ENCODE measurements around the gene TMEM129. TPM values are rescaled to one million over a fixed set of nuclear protein-coding genes. Genes with fewer than 3 reads are reported as not detected.
A peak's percentile ranks its signal among the peaks of the same experiment; 100 is the strongest.

Gene TMEM129
- total and polyA plus RNA-seq, 10 of the 15 experiments (the other 5 are each of a cell fraction or from before 2014, with no cell fraction given), result 0.19 to 24.9 (median 13.2) TPM

DNA sequence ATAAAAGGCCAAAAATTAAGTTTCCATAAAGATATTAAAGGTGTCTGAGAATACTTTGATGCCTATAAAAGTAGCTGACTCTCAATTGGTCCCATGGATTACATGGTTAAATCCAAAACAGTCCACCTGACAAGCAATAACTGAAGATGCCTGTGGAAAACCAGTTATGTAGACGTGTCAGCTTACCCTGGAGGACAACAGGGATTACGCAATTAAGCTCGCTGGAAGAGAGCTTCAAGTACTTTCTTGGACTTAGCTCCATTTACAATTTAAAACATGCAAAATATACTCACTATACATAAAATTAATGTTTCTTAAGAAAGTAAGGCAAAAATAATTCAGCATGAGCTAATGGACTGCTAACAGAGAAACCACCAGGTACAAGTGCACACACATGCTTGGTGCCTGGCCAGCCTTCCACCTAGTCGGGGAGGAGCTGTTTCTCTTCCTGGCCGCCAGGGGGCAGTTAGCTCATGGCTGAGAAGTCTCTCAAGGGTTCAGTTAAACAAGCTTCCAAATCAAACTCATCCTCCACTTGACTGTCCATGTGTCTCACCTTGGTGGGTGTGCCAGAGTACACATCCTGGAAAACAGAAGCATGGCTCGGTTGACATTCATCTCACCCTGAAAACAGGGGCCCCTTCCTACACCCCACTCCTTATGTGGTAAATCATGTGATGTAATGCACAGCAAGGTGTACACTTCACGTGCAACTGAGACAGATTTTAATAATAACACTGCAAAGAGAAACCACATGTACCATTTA is 27.8 kb downstream of the TMEM129 start (continued):
- TF ChIP-seq, protein P1, sequence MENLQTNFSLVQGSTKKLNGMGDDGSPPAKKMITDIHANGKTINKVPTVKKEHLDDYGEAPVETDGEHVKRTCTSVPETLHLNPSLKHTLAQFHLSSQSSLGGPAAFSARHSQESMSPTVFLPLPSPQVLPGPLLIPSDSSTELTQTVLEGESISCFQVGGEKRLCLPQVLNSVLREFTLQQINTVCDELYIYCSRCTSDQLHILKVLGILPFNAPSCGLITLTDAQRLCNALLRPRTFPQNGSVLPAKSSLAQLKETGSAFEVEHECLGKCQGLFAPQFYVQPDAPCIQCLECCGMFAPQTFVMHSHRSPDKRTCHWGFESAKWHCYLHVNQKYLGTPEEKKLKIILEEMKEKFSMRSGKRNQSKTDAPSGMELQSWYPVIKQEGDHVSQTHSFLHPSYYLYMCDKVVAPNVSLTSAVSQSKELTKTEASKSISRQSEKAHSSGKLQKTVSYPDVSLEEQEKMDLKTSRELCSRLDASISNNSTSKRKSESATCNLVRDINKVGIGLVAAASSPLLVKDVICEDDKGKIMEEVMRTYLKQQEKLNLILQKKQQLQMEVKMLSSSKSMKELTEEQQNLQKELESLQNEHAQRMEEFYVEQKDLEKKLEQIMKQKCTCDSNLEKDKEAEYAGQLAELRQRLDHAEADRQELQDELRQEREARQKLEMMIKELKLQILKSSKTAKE (IDR thresholded peaks at IDR 0.05; ENCODE audit: low read depth, poor library complexity, severe bottlenecking), result no peak
- TF ChIP-seq CEBPB (IDR thresholded peaks at IDR 0.05; ENCODE audit: borderline replicate concordance in 1 of 2, low read depth in 2 of 2, low read length in 2 of 2) (no peak), IKZF1 (conservative IDR thresholded peaks at IDR 0.05) (0 out of 2 replicates have a peak, but pooled peaks have one; percentile 15), CBX5 (IDR thresholded peaks at IDR 0.05; ENCODE audit: low read depth) (peak; percentile 17; the same call in 1 of the 2 replicates), SIX5 (IDR thresholded peaks at IDR 0.05; ENCODE audit: low read depth, low read length, severe bottlenecking) (no peak), ZBED1 (IDR thresholded peaks at IDR 0.05; ENCODE audit: borderline replicate concordance) (no peak), ZZZ3 (IDR thresholded peaks at IDR 0.05; ENCODE audit: control insufficient read depth, insufficient read length, low read depth) (no peak), RAD21 (IDR thresholded peaks at IDR 0.05; ENCODE audit: insufficient read depth, low read depth, low read length) (peak; percentile 69), DPF2 (IDR thresholded peaks at IDR 0.05) (no peak), GATAD2B (conservative IDR thresholded peaks at IDR 0.05; ENCODE audit: low read depth) (no peak)
- TF ChIP-seq, protein P2, sequence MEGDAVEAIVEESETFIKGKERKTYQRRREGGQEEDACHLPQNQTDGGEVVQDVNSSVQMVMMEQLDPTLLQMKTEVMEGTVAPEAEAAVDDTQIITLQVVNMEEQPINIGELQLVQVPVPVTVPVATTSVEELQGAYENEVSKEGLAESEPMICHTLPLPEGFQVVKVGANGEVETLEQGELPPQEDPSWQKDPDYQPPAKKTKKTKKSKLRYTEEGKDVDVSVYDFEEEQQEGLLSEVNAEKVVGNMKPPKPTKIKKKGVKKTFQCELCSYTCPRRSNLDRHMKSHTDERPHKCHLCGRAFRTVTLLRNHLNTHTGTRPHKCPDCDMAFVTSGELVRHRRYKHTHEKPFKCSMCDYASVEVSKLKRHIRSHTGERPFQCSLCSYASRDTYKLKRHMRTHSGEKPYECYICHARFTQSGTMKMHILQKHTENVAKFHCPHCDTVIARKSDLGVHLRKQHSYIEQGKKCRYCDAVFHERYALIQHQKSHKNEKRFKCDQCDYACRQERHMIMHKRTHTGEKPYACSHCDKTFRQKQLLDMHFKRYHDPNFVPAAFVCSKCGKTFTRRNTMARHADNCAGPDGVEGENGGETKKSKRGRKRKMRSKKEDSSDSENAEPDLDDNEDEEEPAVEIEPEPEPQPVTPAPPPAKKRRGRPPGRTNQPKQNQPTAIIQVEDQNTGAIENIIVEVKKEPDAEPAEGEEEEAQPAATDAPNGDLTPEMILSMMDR (IDR thresholded peaks at IDR 0.05 in 2 of 3, conservative IDR thresholded peaks at IDR 0.05 in 1 of 3; ENCODE audit: control insufficient read depth in 2 of 3, extremely low read depth in 1 of 3, insufficient read depth in 1 of 3, low read depth in 3 of 3, low read length in 3 of 3), result peak; percentile 91 to 97 (median 97); a peak in 5 of 6 replicates
- TF ChIP-seq, protein P3, sequence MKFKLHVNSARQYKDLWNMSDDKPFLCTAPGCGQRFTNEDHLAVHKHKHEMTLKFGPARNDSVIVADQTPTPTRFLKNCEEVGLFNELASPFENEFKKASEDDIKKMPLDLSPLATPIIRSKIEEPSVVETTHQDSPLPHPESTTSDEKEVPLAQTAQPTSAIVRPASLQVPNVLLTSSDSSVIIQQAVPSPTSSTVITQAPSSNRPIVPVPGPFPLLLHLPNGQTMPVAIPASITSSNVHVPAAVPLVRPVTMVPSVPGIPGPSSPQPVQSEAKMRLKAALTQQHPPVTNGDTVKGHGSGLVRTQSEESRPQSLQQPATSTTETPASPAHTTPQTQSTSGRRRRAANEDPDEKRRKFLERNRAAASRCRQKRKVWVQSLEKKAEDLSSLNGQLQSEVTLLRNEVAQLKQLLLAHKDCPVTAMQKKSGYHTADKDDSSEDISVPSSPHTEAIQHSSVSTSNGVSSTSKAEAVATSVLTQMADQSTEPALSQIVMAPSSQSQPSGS (IDR thresholded peaks at IDR 0.05; ENCODE audit: low read length), result peak; percentile 61; the same call in 1 of the 2 replicates
- TF ChIP-seq, protein P4, sequence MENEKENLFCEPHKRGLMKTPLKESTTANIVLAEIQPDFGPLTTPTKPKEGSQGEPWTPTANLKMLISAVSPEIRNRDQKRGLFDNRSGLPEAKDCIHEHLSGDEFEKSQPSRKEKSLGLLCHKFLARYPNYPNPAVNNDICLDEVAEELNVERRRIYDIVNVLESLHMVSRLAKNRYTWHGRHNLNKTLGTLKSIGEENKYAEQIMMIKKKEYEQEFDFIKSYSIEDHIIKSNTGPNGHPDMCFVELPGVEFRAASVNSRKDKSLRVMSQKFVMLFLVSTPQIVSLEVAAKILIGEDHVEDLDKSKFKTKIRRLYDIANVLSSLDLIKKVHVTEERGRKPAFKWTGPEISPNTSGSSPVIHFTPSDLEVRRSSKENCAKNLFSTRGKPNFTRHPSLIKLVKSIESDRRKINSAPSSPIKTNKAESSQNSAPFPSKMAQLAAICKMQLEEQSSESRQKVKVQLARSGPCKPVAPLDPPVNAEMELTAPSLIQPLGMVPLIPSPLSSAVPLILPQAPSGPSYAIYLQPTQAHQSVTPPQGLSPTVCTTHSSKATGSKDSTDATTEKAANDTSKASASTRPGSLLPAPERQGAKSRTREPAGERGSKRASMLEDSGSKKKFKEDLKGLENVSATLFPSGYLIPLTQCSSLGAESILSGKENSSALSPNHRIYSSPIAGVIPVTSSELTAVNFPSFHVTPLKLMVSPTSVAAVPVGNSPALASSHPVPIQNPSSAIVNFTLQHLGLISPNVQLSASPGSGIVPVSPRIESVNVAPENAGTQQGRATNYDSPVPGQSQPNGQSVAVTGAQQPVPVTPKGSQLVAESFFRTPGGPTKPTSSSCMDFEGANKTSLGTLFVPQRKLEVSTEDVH (IDR thresholded peaks at IDR 0.05; ENCODE audit: low read depth, partially characterized antibody), result no peak
- TF ChIP-seq, protein P5, sequence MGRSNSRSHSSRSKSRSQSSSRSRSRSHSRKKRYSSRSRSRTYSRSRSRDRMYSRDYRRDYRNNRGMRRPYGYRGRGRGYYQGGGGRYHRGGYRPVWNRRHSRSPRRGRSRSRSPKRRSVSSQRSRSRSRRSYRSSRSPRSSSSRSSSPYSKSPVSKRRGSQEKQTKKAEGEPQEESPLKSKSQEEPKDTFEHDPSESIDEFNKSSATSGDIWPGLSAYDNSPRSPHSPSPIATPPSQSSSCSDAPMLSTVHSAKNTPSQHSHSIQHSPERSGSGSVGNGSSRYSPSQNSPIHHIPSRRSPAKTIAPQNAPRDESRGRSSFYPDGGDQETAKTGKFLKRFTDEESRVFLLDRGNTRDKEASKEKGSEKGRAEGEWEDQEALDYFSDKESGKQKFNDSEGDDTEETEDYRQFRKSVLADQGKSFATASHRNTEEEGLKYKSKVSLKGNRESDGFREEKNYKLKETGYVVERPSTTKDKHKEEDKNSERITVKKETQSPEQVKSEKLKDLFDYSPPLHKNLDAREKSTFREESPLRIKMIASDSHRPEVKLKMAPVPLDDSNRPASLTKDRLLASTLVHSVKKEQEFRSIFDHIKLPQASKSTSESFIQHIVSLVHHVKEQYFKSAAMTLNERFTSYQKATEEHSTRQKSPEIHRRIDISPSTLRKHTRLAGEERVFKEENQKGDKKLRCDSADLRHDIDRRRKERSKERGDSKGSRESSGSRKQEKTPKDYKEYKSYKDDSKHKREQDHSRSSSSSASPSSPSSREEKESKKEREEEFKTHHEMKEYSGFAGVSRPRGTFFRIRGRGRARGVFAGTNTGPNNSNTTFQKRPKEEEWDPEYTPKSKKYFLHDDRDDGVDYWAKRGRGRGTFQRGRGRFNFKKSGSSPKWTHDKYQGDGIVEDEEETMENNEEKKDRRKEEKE (IDR thresholded peaks at IDR 0.05), result no peak
- TF ChIP-seq, protein P6, sequence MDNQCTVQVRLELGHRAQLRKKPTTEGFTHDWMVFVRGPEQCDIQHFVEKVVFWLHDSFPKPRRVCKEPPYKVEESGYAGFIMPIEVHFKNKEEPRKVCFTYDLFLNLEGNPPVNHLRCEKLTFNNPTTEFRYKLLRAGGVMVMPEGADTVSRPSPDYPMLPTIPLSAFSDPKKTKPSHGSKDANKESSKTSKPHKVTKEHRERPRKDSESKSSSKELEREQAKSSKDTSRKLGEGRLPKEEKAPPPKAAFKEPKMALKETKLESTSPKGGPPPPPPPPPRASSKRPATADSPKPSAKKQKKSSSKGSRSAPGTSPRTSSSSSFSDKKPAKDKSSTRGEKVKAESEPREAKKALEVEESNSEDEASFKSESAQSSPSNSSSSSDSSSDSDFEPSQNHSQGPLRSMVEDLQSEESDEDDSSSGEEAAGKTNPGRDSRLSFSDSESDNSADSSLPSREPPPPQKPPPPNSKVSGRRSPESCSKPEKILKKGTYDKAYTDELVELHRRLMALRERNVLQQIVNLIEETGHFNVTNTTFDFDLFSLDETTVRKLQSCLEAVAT (IDR thresholded peaks at IDR 0.05), result no peak

All from GM12878 (cell line).